ENCODE results near the gene MAML1.
A peak's percentile ranks its signal among the peaks of the same experiment; 100 is the strongest.
"Not testable (repeated sequence)": the region's sequence is repeated elsewhere in the genome, so short reads cannot be mapped to it uniquely, and the experiment has no call there.

The MAML1 gene

DNA sequence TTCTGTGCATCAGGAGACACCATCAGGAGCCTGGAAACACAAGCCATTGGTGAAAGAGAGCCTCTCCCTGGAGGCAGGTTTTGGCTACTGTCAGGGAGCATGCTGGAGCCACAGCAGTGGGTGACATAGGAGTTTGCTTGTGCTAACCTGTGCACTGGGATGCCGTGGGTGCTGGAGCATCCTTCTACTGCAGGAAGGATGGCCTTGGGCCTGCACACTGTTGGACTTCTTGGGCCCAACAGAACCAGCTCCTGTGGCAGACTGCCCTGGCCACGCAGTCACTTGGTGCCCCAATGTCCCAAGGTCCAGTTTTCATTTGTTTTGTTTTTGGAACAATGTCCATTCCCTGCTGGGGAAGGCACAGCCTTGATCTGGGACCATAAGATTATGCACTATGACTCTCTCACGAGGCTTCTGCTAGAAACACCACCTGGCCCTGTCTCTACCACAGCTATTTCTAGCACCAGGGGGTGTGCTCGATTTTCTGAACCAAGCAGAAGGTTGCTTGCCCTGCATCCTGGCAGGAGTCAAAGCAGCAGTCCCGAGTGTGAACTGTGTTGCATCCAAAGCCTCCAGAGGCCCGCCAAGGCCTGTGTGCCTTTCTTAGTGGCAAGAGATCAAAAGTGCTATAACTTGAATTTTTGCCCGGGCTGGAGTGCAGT is 55.7 kb downstream of the MAML1 start:
- TF ChIP-seq, protein P1, sequence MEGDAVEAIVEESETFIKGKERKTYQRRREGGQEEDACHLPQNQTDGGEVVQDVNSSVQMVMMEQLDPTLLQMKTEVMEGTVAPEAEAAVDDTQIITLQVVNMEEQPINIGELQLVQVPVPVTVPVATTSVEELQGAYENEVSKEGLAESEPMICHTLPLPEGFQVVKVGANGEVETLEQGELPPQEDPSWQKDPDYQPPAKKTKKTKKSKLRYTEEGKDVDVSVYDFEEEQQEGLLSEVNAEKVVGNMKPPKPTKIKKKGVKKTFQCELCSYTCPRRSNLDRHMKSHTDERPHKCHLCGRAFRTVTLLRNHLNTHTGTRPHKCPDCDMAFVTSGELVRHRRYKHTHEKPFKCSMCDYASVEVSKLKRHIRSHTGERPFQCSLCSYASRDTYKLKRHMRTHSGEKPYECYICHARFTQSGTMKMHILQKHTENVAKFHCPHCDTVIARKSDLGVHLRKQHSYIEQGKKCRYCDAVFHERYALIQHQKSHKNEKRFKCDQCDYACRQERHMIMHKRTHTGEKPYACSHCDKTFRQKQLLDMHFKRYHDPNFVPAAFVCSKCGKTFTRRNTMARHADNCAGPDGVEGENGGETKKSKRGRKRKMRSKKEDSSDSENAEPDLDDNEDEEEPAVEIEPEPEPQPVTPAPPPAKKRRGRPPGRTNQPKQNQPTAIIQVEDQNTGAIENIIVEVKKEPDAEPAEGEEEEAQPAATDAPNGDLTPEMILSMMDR (IDR thresholded peaks at IDR 0.05; ENCODE audit: extremely low read depth, missing control alignments): no peak
- DNase-seq (ENCODE audit: low spot score): no peak

DNA sequence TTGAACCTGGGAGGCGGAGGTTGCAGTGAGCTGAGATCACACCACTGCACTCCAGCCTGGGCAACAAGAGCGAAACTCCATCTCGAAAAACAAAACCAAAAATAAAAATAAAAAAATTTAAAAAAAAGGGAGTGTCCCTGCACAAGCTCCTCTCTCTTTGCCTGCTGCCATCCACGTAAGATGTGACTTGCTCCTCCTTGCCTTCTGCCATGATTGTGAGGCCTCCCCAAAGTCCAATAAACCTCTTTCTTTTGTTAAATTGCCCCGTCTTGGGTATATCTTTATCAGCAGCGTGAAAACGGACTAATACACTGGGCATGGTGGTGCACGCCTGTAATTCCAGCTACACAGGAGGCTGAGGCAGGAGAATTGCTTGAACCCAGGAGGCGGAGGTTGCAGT is 56.7 kb downstream of the MAML1 start:
- DNase-seq (ENCODE audit: low spot score): not testable (repeated sequence)

DNA sequence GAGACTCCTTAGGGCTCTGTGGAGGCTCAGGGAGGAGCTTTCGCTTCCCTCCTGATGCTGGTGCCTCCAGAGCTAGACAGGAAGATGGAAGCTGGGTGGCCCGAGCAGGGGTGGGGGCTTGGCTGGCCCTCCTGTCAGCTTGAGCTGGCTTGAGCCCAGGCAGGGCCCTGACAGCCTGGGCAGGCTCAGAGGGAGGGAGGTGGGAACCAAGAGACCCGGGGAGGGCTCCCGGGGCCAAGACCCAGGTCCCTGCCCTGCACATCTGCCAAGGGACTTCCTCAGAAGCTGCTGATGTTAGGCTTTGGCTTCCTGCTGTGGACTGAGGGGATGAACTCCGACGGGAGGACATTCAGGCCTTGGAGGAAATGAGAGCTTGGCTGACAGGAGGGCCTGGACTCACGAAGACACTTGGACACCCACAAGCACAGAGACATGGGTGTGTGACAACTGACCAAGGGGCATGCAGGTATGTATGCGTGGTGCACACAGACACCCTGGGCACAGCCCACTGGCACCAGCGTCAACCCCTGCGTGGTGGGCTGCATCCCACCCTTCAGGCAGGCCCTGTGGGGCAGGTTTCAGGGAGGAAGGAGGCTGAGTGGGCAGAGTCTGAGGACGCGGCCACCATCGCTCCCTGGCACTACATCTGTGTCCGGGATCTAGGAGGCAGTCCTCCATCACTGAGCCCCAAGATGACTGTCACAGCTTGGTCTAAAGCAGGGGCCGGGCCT is 59.4 kb downstream of the MAML1 start:
- TF ChIP-seq, protein P1 (IDR thresholded peaks at IDR 0.05; ENCODE audit: extremely low read depth, missing control alignments): no peak
- no peak for DNase-seq (ENCODE audit: low spot score)

DNA sequence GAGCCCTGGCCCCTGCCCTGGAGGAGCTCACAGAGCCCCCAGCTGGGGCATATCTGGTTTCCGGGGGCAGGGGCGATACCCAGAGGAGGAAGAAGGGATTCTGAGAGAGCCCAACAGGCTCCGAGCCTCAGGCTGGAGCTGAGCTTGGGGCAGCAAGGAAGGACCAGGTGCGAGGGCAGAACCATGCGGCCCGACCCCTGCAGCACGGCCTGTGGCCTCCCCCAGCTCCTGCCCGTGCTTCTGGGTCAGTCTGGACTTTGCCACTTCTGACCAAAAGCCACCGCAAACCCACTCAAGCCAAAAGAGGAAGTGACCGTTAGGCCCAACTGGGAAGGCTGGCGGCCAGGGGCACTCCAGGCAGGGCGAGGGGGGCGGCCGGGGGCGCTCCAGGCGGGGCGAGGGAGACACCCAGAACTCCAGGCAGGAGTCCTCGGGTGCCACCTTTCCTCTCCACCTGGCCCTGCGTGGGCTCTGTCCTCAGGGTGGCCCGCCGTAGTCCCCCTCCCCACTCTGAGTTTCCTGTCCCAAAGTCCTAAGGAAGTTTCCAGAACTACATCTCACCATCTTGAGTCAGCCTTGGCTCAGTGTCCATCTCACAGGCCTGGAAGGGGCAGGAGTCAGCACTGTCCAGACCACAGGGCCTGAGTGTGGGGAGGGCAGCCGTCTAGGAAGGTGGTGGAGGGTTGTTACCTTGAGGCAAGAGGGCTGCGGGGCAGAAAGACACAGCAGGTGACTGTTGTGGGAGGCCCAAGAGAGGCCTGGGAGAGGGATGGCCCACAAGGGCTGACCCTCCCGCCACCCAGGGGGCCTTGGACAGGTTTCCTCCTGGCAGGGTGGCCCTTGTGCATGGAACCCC is 60.2 kb downstream of the MAML1 start:
- peak; percentile 20 for DNase-seq (ENCODE audit: low spot score)
- TF ChIP-seq, protein P1 (IDR thresholded peaks at IDR 0.05; ENCODE audit: extremely low read depth, missing control alignments): no peak

DNA sequence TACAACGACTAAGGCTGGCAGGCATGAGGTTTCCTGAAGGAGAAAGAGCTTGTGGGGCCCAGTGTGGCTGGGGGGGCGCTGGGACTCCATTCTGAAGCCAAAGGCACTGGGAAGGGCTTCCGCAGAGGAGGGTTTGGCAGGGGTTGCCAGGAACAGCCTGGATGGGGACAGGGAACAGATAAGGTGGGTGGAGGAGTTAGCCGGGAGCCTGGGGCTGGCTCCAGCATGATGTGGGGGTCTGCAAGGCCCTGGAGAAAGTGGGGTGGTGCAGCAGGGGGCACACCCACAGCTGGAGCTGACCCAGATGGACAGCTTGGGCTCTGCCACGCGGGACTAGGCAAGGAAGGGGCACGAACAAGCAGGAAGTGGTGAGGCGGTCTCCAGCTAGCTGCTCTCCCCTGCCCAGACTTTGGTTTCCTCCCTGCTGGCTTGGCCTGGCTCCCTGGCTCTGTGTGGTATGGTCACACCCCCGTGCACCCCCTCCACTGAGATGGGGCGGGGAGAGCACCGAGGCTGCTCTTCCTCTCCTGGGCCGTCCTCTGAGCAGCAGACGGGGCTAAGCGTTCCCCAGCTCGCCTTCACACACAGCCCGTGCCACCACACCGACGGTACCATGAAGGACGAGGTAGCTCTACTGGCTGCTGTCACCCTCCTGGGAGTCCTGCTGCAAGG is 61.0 kb downstream of the MAML1 start, which contains the start of gene LTC4S:
Gene LTC4S, plus strand, starts transcription at position 519 of the 672 bp plus-strand sequence. Its CDS starts 95 bp downstream, at position 614.
- DNase-seq (ENCODE audit: low spot score): peak; percentile 55
- TF ChIP-seq, protein P1 (IDR thresholded peaks at IDR 0.05; ENCODE audit: extremely low read depth, missing control alignments): no peak

DNA sequence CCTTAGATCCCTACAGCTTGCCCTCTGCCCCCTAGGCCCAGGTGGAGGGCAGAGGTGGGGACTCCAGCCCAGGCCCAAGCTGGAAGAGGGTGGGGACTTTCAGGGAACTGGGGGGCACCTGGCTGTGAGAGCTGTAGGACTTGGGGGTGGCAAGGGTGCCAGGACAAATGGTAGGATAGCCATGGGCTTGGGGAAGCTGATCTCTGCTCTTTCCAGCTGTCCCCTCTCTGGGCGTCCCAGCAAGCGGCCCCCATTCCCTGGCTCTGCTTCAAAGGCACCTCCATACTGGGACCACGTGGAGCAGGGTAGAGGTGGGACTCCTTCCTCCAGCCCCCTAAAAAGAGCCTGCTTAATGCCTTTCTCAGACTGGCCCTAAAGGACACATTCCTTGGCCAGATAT is 61.5 kb downstream of the MAML1 start:
- TF ChIP-seq, protein P1 (IDR thresholded peaks at IDR 0.05; ENCODE audit: extremely low read depth, missing control alignments): no peak
- peak; percentile 15 for DNase-seq (ENCODE audit: low spot score)

DNA sequence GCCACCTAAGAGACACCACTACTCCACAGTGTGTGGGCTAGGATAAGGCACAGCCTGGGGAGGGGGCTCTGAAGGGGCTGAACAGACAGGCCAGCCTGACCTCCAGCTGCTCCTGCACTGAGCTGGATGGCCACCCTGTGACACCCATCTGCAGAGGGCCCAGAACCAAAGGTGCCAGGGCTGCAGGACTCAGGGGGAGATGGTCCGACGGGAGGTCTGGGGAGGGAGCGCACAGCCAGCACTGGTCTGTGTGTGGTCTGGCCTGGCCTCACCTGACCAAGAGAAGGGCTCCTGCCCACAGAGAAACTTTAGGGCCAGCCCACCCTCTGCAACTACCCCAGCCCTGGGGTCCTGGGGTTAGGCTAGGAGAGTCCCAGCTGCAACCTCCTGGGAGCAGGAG is 62.0 kb downstream of the MAML1 start:
- no peak for DNase-seq (ENCODE audit: low spot score)
- TF ChIP-seq, protein P1 (IDR thresholded peaks at IDR 0.05; ENCODE audit: extremely low read depth, missing control alignments): no peak
